Measurements from ENCODE around the gene MIF.

DNA sequence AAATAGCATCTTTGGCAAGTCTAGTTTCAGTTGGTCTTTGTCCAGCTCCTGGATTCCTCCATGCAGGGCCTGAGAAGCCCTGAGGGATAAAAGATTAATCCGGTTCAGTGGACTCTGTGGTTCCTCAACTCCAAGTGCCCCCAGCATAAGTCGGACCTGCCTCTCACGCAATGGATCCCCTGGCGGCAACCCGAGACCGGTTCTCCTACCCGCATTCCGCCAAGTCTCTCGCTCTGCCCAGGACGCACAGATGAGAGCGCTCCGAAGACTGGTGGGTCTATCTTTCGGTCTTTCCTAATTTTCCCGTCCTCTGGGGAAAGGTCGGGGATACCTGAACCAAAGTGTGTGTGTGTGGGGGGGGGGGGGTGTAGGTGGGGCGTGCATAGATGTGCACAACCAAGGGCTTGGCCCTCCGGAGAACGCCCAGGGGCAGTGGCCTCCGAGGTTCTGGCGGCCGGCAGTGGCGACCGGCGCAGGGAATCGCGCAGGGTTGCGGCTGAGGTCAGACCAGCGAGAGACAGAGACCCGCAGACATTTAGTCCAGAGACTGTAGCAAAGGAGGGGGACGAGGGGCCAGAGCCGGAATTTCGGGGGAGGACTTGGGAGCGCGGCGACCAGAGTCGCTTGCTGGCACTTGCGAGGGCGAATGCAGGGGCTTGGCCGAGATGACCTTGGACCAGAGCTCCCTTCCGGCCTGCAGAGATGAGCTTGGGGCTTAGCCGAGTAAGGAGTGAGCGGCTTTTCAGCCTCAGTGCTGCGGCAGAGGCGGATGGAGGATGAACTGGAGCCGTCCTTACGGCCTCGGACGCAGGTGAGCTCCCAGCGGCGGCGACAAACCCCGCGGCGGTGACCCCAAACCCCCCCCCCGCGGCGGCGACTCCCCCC lies 37.2 kb upstream of the MIF start:
- TF ChIP-seq POLR2AphosphoS5 (IDR thresholded peaks at IDR 0.05; ENCODE audit: low read depth, low read length) (no peak), TAF1 (IDR thresholded peaks at IDR 0.05; ENCODE audit: borderline replicate concordance, insufficient read depth, low read length) (no peak), SIN3A (IDR thresholded peaks at IDR 0.05; ENCODE audit: borderline replicate concordance, insufficient read depth, low read length) (no peak), FOXP2 (optimal IDR thresholded peaks at IDR 0.05; ENCODE audit: borderline replicate concordance, extremely low read depth, extremely low read length, insufficient read depth) (no peak)
- TF ChIP-seq, protein P1, sequence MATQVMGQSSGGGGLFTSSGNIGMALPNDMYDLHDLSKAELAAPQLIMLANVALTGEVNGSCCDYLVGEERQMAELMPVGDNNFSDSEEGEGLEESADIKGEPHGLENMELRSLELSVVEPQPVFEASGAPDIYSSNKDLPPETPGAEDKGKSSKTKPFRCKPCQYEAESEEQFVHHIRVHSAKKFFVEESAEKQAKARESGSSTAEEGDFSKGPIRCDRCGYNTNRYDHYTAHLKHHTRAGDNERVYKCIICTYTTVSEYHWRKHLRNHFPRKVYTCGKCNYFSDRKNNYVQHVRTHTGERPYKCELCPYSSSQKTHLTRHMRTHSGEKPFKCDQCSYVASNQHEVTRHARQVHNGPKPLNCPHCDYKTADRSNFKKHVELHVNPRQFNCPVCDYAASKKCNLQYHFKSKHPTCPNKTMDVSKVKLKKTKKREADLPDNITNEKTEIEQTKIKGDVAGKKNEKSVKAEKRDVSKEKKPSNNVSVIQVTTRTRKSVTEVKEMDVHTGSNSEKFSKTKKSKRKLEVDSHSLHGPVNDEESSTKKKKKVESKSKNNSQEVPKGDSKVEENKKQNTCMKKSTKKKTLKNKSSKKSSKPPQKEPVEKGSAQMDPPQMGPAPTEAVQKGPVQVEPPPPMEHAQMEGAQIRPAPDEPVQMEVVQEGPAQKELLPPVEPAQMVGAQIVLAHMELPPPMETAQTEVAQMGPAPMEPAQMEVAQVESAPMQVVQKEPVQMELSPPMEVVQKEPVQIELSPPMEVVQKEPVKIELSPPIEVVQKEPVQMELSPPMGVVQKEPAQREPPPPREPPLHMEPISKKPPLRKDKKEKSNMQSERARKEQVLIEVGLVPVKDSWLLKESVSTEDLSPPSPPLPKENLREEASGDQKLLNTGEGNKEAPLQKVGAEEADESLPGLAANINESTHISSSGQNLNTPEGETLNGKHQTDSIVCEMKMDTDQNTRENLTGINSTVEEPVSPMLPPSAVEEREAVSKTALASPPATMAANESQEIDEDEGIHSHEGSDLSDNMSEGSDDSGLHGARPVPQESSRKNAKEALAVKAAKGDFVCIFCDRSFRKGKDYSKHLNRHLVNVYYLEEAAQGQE (IDR thresholded peaks at IDR 0.05; ENCODE audit: insufficient read depth in 1 of 2, low read depth in 2 of 2, low read length in 2 of 2): no peak
